Fibroblast of lung (primary cell): ENCODE results near the gene UNC13D.

Experiments used
- EZH2 ChIP-seq: IDR thresholded peaks from 2 replicates; pipeline ENCODE4 v1.5.1; 2012; ENCODE audit warnings: low read length, control low read depth, mild to moderate bottlenecking; ENCODE audit errors: missing control alignments
- TF ChIP-seq, protein P1 (sequence below), 2 donors: IDR thresholded peaks in 1 of 2; conservative IDR thresholded peaks in 1 of 2; 1 replicate in 1 of 2; 2 replicates in 1 of 2; pipeline ENCODE4 v1.5.1; 2011 to 2012; ENCODE audit warnings: low read length in 2 of 2, control low read depth in 1 of 2, inconsistent platforms in 1 of 2, low read depth in 1 of 2, mild to moderate bottlenecking in 1 of 2

DNA sequence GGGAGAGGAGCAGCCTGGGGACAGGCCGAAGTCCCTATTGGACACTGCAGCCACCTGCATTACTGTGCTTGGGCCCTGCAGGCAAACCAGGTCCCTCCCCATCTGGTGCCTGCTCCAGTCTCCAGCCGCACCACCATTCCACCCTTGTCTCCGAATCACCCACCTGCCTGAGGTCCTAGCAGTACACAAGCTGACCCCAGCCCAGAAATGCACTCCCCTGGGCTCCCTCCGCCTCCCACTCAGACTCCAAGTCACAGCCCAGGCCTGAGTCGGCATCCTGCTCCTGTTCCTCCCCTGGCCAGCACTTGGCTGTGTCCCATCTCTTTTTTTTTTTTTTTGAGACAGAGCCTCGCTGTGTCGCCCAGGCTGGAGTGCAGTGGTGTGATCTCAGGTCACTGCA lies 6.3 kb downstream of the UNC13D start:
- TF ChIP-seq, protein P1, sequence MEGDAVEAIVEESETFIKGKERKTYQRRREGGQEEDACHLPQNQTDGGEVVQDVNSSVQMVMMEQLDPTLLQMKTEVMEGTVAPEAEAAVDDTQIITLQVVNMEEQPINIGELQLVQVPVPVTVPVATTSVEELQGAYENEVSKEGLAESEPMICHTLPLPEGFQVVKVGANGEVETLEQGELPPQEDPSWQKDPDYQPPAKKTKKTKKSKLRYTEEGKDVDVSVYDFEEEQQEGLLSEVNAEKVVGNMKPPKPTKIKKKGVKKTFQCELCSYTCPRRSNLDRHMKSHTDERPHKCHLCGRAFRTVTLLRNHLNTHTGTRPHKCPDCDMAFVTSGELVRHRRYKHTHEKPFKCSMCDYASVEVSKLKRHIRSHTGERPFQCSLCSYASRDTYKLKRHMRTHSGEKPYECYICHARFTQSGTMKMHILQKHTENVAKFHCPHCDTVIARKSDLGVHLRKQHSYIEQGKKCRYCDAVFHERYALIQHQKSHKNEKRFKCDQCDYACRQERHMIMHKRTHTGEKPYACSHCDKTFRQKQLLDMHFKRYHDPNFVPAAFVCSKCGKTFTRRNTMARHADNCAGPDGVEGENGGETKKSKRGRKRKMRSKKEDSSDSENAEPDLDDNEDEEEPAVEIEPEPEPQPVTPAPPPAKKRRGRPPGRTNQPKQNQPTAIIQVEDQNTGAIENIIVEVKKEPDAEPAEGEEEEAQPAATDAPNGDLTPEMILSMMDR (conservative IDR thresholded peaks at IDR 0.05 in 1 of 2, IDR thresholded peaks at IDR 0.05 in 1 of 2; ENCODE audit: low read depth in 1 of 2, low read length in 2 of 2) = no peak
- no peak for TF ChIP-seq EZH2
